ENCODE data around the gene STX1A. TPM values are rescaled to one million over a fixed set of nuclear protein-coding genes. Genes with fewer than 3 reads are reported as not detected.

The STX1A gene
- polyA plus RNA-seq, 2 of the 4 experiments (the other 2 are of a cell fraction): 49.2 to 81.7 TPM

GRCh38 chr7:73706126-73707044, 13.1 kb downstream of the STX1A start:
- Histone ChIP-seq H3K9me3 (no peaks in the 10 kb centered on the region), H3K4me2 (peak overlapping the region; percentile 90), H3K27ac (peak overlapping the region; percentile 99 to 100), H3K4me3 (peak overlapping the region; percentile 30; the same call in 2 of the 3 replicates), H3K4me1 (peaks cover 93% of the 10 kb centered on the region)
- 4% methylated on average over 22 of the region's 25 CpGs for WGBS (ENCODE audit: missing lambda C conversion rate)
- ATAC-seq: peak; percentile 36 to 57
- peak; percentile 13 for FAIRE-seq
- ChIA-PET CTCF (interaction anchor here (0.6 to 4.4 kb wide), 16 partner anchors 10 to 675 kb away, joined by 3 to 57 read pairs (median 7); partner anchors contain the start of genes STX1A and VPS37D), POLR2A (interaction anchor here (0.6 to 5.0 kb wide), 11 partner anchors 9 to 258 kb away, joined by 3 to 135 read pairs (median 4); partner anchors contain the start of genes BUD23, DNAJC30 and STX1A)
- TF ChIP-seq BHLHE40 (IDR thresholded peaks at IDR 0.05; ENCODE audit: low read depth, low read length) (peak; percentile 48; the same call in 1 of the 2 replicates), KDM1A (IDR thresholded peaks at IDR 0.05; ENCODE audit: low read depth) (no peak), MAFK (IDR thresholded peaks at IDR 0.05; ENCODE audit: partially characterized antibody) (peak; percentile 73), RARB (CRISPR knock-in tag; IDR thresholded peaks at IDR 0.05) (no peak), RFX5 (IDR thresholded peaks at IDR 0.05) (no peak), JUNB (IDR thresholded peaks at IDR 0.05) (peak; percentile 72), POLR2A (IDR thresholded peaks at IDR 0.05; ENCODE audit: low read length) (no peak), PHF8 (IDR thresholded peaks at IDR 0.05; ENCODE audit: borderline replicate concordance, low read depth) (no peak), GATA3 (IDR thresholded peaks at IDR 0.05; ENCODE audit: borderline replicate concordance) (peak; percentile 54), MAX (IDR thresholded peaks at IDR 0.05) (peak; percentile 68), ESRRA (IDR thresholded peaks at IDR 0.05; ENCODE audit: borderline replicate concordance, low read length) (no peak), HMGXB4 (CRISPR knock-in tag; IDR thresholded peaks at IDR 0.05; ENCODE audit: borderline replicate concordance) (no peak), FOSB (CRISPR knock-in tag; IDR thresholded peaks at IDR 0.05) (peak; percentile 32; the same call in 1 of the 2 replicates), FOSL2 (IDR thresholded peaks at IDR 0.05) (peak; percentile 78), FOSL2 (CRISPR knock-in tag; IDR thresholded peaks at IDR 0.05) (peak; percentile 95), NFE2L2 (conservative IDR thresholded peaks at IDR 0.05; ENCODE audit: low read length) (peak; percentile 60), ZNF302 (CRISPR knock-in tag; IDR thresholded peaks at IDR 0.05) (no peak), EHF (CRISPR knock-in tag; IDR thresholded peaks at IDR 0.05) (no peak; the same call in 1 of the 2 replicates), HOXB5 (CRISPR knock-in tag; IDR thresholded peaks at IDR 0.05) (peak; percentile 20; the same call in 1 of the 2 replicates), CHD2 (IDR thresholded peaks at IDR 0.05; ENCODE audit: low read length, partially characterized antibody) (no peak), CBX2 (IDR thresholded peaks at IDR 0.05; ENCODE audit: borderline replicate concordance, low read depth) (no peak), EP300 (IDR thresholded peaks at IDR 0.05) (peak; percentile 50 to 58; a peak in 1 of 5 replicates), ATOH8 (CRISPR knock-in tag; IDR thresholded peaks at IDR 0.05; ENCODE audit: low read depth) (no peak; the same call in 1 of the 2 replicates), RCOR1 (IDR thresholded peaks at IDR 0.05; ENCODE audit: low read depth, low read length) (no peak), RAD21 (conservative IDR thresholded peaks at IDR 0.05 in 1 of 2, IDR thresholded peaks at IDR 0.05 in 1 of 2) (no peak)
- DNase-seq (ENCODE audit: low read depth in 1 of 2, low spot score in 1 of 2): peak; percentile 89 to 91

Data from A549 (cell line).